Brain microvascular endothelial cell (primary cell): ENCODE results near the gene RASGRP1.

Experiments
- DNase-seq: peaks from one replicate; pipeline ENCODE4 v3.0.0-alpha.2; 2020
- H3K27ac ChIP-seq: fragments of 250-450 bp; sonication (Bioruptor Pico); 2 replicates; pipeline ENCODE4 v1.5.1; 2020; ENCODE audit warnings: mild to moderate bottlenecking, moderate library complexity
- H3K27me3 ChIP-seq: fragments of 250-450 bp; sonication (Bioruptor Pico); replicated peaks from 2 replicates; pipeline ENCODE4 v1.5.1; 2020; ENCODE audit warnings: mild to moderate bottlenecking
- H3K36me3 ChIP-seq: fragments of 250-450 bp; sonication (Bioruptor Pico); replicated peaks from 2 replicates; pipeline ENCODE4 v1.5.1; 2020; ENCODE audit warnings: mild to moderate bottlenecking
- H3K4me3 ChIP-seq: 2 replicates; pipeline ENCODE4 v1.5.1; 2011; ENCODE audit warnings: low read depth, mild to moderate bottlenecking, control low read depth, low read length, moderate library complexity
- CTCF ChIP-seq: IDR thresholded peaks from 2 replicates; pipeline ENCODE4 v1.5.1; 2011; ENCODE audit warnings: low read depth, mild to moderate bottlenecking, moderate library complexity, low read length, control low read depth, inconsistent platforms; ENCODE audit errors: missing control alignments
- in situ Hi-C: cut with HindIII; loops from 2 replicates; pipeline ENCODE4 v1.10.0; 2017; ENCODE audit warnings: low sequenced_read_pairs, low pct_ligation_motif_present

The RASGRP1 gene

DNA sequence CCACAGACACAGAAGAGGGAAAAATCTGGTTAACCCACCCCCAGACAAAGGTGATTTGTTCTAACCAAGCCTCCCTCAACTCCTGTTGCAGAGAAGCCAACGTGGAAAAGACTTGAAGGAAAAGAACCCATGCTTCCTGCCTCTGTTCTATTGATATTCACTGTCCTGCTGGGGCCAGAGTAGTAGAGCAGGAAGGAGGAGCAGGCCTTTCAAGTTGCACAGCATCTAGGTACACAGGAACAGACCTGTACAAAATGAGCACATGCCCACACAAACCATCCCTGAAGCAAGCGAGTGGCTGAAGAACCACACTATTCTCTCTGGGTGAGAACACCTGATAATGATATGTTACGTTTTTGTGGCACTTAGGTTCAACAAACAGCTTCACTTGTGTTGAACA is 29.9 kb downstream of the RASGRP1 start:
- Histone ChIP-seq H3K36me3 (no peaks in the 10 kb centered on the region), H3K27ac (no peak overlapping the region), H3K27me3 (no peaks in the 10 kb centered on the region), H3K4me3 (no peak overlapping the region)
- in situ Hi-C loops = no loop called here
- DNase-seq = no peak
- no peak for TF ChIP-seq CTCF

GRCh38 chr15:38533926-38534325 is 30.7 kb downstream of the RASGRP1 start:
- DNase-seq = no peak
- no peaks in the 10 kb centered on the region for H3K27me3 ChIP-seq
- H3K36me3 ChIP-seq = no peaks in the 10 kb centered on the region
- H3K27ac ChIP-seq = no peak overlapping the region
- in situ Hi-C loops = no loop called here
- H3K4me3 ChIP-seq = no peak overlapping the region
- TF ChIP-seq CTCF = no peak

- Histone ChIP-seq H3K36me3 (no peaks in the 10 kb centered on the region), H3K27ac (no peak overlapping the region), H3K27me3 (no peaks in the 10 kb centered on the region), H3K4me3 (no peak overlapping the region)
- in situ Hi-C loops = no loop called here
- TF ChIP-seq CTCF = no peak
- no peak for DNase-seq
Measured at GRCh38 chr15:38533416-38533915, 31.1 kb downstream of the RASGRP1 start.

DNA sequence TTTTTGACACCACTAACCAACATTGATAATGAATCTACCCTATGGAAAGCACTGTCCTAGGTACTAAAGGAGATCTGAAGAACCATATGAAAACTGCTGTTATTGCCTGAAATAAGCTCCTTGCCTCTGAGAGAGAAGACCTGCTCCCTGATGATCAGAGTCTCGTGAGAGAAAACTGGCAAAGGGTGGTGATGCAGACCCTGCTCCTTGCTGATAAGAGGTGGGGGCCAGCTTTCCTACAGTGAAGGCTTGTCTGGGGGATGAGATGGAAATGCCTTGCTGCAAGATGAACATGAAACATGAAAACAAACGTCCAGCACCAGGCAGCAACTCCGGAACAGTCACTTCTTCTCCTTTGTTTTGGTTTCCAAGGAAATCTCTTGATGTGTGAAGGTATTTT is 31.9 kb downstream of the RASGRP1 start:
- Histone ChIP-seq H3K27me3 (no peaks in the 10 kb centered on the region), H3K27ac (no peak overlapping the region), H3K4me3 (no peak overlapping the region), H3K36me3 (no peaks in the 10 kb centered on the region)
- DNase-seq = no peak
- in situ Hi-C loops = no loop called here
- no peak for TF ChIP-seq CTCF

DNA sequence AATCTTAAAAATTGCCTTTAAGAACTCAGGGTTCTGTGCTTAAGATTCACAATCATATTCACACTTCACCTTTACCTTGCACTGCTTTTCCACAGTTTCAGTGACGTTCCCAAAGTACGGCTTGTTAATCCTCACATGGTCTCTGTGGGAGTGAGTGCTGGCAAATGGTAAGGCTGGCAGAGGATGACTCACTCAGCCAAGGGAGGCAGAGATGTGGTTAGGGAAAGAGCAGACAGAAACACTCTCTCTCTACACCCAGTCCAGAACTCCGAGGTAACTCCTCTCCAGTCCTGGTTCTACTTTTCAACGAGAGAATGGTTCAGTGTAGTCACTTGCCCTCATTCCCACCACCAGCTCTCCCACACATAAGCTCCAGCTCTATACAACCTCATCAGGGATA is 33.1 kb downstream of the RASGRP1 start:
- in situ Hi-C loops = no loop called here
- no peak for TF ChIP-seq CTCF
- Histone ChIP-seq H3K27me3 (no peaks in the 10 kb centered on the region), H3K27ac (no peak overlapping the region), H3K4me3 (no peak overlapping the region), H3K36me3 (no peaks in the 10 kb centered on the region)
- peak; percentile 17 for DNase-seq

GRCh38 chr15:38530113-38530512 is 34.5 kb downstream of the RASGRP1 start:
- Histone ChIP-seq H3K36me3 (no peaks in the 10 kb centered on the region), H3K27me3 (no peaks in the 10 kb centered on the region), H3K27ac (no peak overlapping the region), H3K4me3 (no peak overlapping the region)
- no peak for TF ChIP-seq CTCF
- in situ Hi-C loops = no loop called here
- no peak for DNase-seq
